Measurements from ENCODE around the gene KCP. TPM values are rescaled to one million over a fixed set of nuclear protein-coding genes. Genes with fewer than 3 reads are reported as not detected.

KCP gene
- total RNA-seq, 1 donor from 2014 or later = 1.3 TPM

- H3K4me3 ChIP-seq = peak overlapping the region; percentile 60
Measured at GRCh38 chr7:128937271-128937646, 26.8 kb upstream of the KCP start.

GRCh38 chr7:128936798-128937197 is 26.3 kb upstream of the KCP start:
- DNase-seq (no peak), ATAC-seq (no peak)
- intact Hi-C loops (cut with DNase I) = no loop called here
- TF ChIP-seq CTCF (IDR thresholded peaks at IDR 0.05) = no peak
- no peak overlapping the region for H3K4me3 ChIP-seq
- H3K9me3 ChIP-seq = no peaks in the 10 kb centered on the region
- H3K4me1 ChIP-seq = peaks cover 3% of the 10 kb centered on the region
- no peak overlapping the region for H3K27ac ChIP-seq
- H3K27me3 ChIP-seq = peaks cover 15% of the 10 kb centered on the region
- no peaks in the 10 kb centered on the region for H3K36me3 ChIP-seq

More at GRCh38 chr7:128937271-128937646, 26.8 kb upstream of the KCP start:
- ATAC-seq (no peak), DNase-seq (peak; percentile 63)
- Histone ChIP-seq H3K27ac (peak overlapping the region; percentile 68), H3K36me3 (no peaks in the 10 kb centered on the region), H3K4me1 (peaks cover 3% of the 10 kb centered on the region), H3K27me3 (peaks cover 15% of the 10 kb centered on the region), H3K9me3 (no peaks in the 10 kb centered on the region)
- TF ChIP-seq CTCF (IDR thresholded peaks at IDR 0.05) = no peak
- intact Hi-C loops (cut with DNase I) = no loop called here

GRCh38 chr7:128935342-128935730 is 24.8 kb upstream of the KCP start:
- no peak for TF ChIP-seq CTCF (IDR thresholded peaks at IDR 0.05)
- DNase-seq = no peak
- no peak for ATAC-seq
- Histone ChIP-seq H3K36me3 (no peaks in the 10 kb centered on the region), H3K4me3 (no peak overlapping the region), H3K4me1 (peaks cover 3% of the 10 kb centered on the region), H3K9me3 (no peaks in the 10 kb centered on the region), H3K27me3 (peaks cover 15% of the 10 kb centered on the region), H3K27ac (peak overlapping the region; percentile 31)
- intact Hi-C loops (cut with DNase I) = no loop called here

GRCh38 chr7:128934361-128935341 is 24.1 kb upstream of the KCP start:
- H3K4me1 ChIP-seq = peaks cover 3% of the 10 kb centered on the region
- peaks cover 15% of the 10 kb centered on the region for H3K27me3 ChIP-seq
- DNase-seq (peak; percentile 69), ATAC-seq (peak; percentile 47)
- H3K4me3 ChIP-seq = no peak overlapping the region
- H3K9me3 ChIP-seq = no peaks in the 10 kb centered on the region
- H3K27ac ChIP-seq = peak overlapping the region; percentile 31
- no peak for TF ChIP-seq CTCF (IDR thresholded peaks at IDR 0.05)
- intact Hi-C loops (cut with DNase I) = no loop called here
- H3K36me3 ChIP-seq = no peaks in the 10 kb centered on the region

GRCh38 chr7:128933180-128933891 is 22.8 kb upstream of the KCP start:
- Histone ChIP-seq H3K4me3 (no peak overlapping the region), H3K36me3 (no peaks in the 10 kb centered on the region), H3K9me3 (no peaks in the 10 kb centered on the region), H3K27me3 (peaks cover 6% of the 10 kb centered on the region), H3K4me1 (peaks cover 3% of the 10 kb centered on the region), H3K27ac (peak overlapping the region; percentile 31)
- peak; percentile 69 for ATAC-seq
- DNase-seq = peak; percentile 66
- no peak for TF ChIP-seq CTCF (IDR thresholded peaks at IDR 0.05)
- intact Hi-C loops (cut with DNase I) = no loop called here

Data from upper lobe of right lung (tissue), 1 donor.